Kidney epithelial cell (primary cell): Measurements from ENCODE around the gene SAMD4A. TPM values are rescaled to one million over a fixed set of nuclear protein-coding genes. Genes with fewer than 3 reads are reported as not detected.
A peak's percentile ranks its signal among the peaks of the same experiment; 100 is the strongest.

Source experiments
- DNase-seq: peaks from one replicate; pipeline ENCODE4 v3.0.0-alpha.2; 2010; ENCODE audit warnings: low read depth
- H3K27me3 ChIP-seq: 2 replicates; pipeline ENCODE4 v1.6.0; 2011; ENCODE audit warnings: low read length; ENCODE audit not compliant: control insufficient read depth, insufficient read depth
- H3K36me3 ChIP-seq: 2 replicates; pipeline ENCODE4 v1.5.1; 2011; ENCODE audit warnings: low read length; ENCODE audit not compliant: control insufficient read depth, insufficient read depth
- H3K4me3 ChIP-seq: 2 replicates; pipeline ENCODE4 v1.5.1; 2011; ENCODE audit warnings: low read depth, mild to moderate bottlenecking, control low read depth, low read length
- CTCF ChIP-seq: IDR thresholded peaks from 2 replicates; pipeline ENCODE4 v1.5.1; 2011; ENCODE audit warnings: mild to moderate bottlenecking, moderate library complexity, low read length, control low read depth, inconsistent platforms; ENCODE audit not compliant: insufficient read depth, poor library complexity, severe bottlenecking
- total RNA-seq: library from RNA; depleted of rRNA; stranded (reverse); fragments of >200 nt; gene quantifications from 2 replicates; pipeline ENCODE4 v1.2.3, GENCODE V29; 2015

The SAMD4A gene
- total RNA-seq = 14.5 and 20.5 TPM in 2 replicates

- peak; percentile 27 for TF ChIP-seq CTCF
- H3K36me3 ChIP-seq = no peaks in the 10 kb centered on the region
- no peaks in the 10 kb centered on the region for H3K27me3 ChIP-seq
- peak within 1 kb of the TSS; percentile 83 for H3K4me3 ChIP-seq
- DNase-seq = no peak
These were observed at the start of gene SAMD4A for GRCh38 chr14:54566410-54567223. TSS of gene SAMD4A (plus strand) at chr14:54567128. CDS start at chr14:54567917, 789 bp downstream.

GRCh38 chr14:54524410-54524809, 42.5 kb upstream of the SAMD4A start:
- Histone ChIP-seq H3K36me3 (no peaks in the 10 kb centered on the region), H3K4me3 (no peak overlapping the region), H3K27me3 (no peaks in the 10 kb centered on the region)
- DNase-seq = no peak
- TF ChIP-seq CTCF = no peak

- DNase-seq = no peak
- no peak for TF ChIP-seq CTCF
- Histone ChIP-seq H3K27me3 (no peaks in the 10 kb centered on the region), H3K4me3 (no peak overlapping the region), H3K36me3 (no peaks in the 10 kb centered on the region)
These were observed 38.0 kb upstream of the SAMD4A start for GRCh38 chr14:54528973-54529372.

- DNase-seq = no peak
- Histone ChIP-seq H3K36me3 (no peaks in the 10 kb centered on the region), H3K4me3 (no peak overlapping the region), H3K27me3 (no peaks in the 10 kb centered on the region)
- TF ChIP-seq CTCF = no peak
These were observed 37.1 kb upstream of the SAMD4A start for GRCh38 chr14:54529811-54530210.

GRCh38 chr14:54532111-54533012, 34.6 kb upstream of the SAMD4A start:
- H3K27me3 ChIP-seq = no peaks in the 10 kb centered on the region
- H3K4me3 ChIP-seq = no peak overlapping the region
- TF ChIP-seq CTCF = no peak
- DNase-seq = no peak
- no peaks in the 10 kb centered on the region for H3K36me3 ChIP-seq
